ENCODE measurements around the gene ASIP. TPM values are rescaled to one million over a fixed set of nuclear protein-coding genes. Genes with fewer than 3 reads are reported as not detected.
A peak's percentile ranks its signal among the peaks of the same experiment; 100 is the strongest.

ASIP gene
- total RNA-seq, 1 donor from 2014 or later = not detected

GRCh38 chr20:34242879-34243278, 1.7 kb downstream of the ASIP start:
- H2AFZ ChIP-seq (ENCODE audit: low read depth, low read length) = no peak overlapping the region
- no peak for TF ChIP-seq EZH2 (IDR thresholded peaks at IDR 0.05; ENCODE audit: insufficient read depth, low read length)
- TF ChIP-seq, protein P1, sequence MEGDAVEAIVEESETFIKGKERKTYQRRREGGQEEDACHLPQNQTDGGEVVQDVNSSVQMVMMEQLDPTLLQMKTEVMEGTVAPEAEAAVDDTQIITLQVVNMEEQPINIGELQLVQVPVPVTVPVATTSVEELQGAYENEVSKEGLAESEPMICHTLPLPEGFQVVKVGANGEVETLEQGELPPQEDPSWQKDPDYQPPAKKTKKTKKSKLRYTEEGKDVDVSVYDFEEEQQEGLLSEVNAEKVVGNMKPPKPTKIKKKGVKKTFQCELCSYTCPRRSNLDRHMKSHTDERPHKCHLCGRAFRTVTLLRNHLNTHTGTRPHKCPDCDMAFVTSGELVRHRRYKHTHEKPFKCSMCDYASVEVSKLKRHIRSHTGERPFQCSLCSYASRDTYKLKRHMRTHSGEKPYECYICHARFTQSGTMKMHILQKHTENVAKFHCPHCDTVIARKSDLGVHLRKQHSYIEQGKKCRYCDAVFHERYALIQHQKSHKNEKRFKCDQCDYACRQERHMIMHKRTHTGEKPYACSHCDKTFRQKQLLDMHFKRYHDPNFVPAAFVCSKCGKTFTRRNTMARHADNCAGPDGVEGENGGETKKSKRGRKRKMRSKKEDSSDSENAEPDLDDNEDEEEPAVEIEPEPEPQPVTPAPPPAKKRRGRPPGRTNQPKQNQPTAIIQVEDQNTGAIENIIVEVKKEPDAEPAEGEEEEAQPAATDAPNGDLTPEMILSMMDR (IDR thresholded peaks at IDR 0.05; ENCODE audit: insufficient read depth, low read depth, low read length) = no peak
- H3K9me3 ChIP-seq (ENCODE audit: insufficient read depth, low read depth, low read length) = no peaks in the 10 kb centered on the region
- no peaks in the 10 kb centered on the region for H3K4me1 ChIP-seq (ENCODE audit: insufficient read depth, low read length)
- H3K4me2 ChIP-seq (ENCODE audit: low read length) = no peak overlapping the region
- no peak overlapping the region for H3K27ac ChIP-seq (ENCODE audit: low read depth, low read length)
- H3K79me2 ChIP-seq (ENCODE audit: insufficient read depth, low read length) = no peaks in the 10 kb centered on the region
- H3K36me3 ChIP-seq (ENCODE audit: insufficient read depth, low read length) = no peaks in the 10 kb centered on the region
- H3K27ac Mint-ChIP-seq (ENCODE audit: unreplicated experiment) = no peak overlapping the region
- H3K9ac ChIP-seq (ENCODE audit: low read length) = no peak overlapping the region
- H3K4me3 Mint-ChIP-seq (ENCODE audit: unreplicated experiment) = no peak overlapping the region
- FAIRE-seq (no peak), DNase-seq (ENCODE audit: low read depth) (no peak)
- peaks cover 3% of the 10 kb centered on the region for H3K4me1 Mint-ChIP-seq (ENCODE audit: low read depth, unreplicated experiment)
- peaks cover 2% of the 10 kb centered on the region for H3K36me3 Mint-ChIP-seq (ENCODE audit: low read depth, unreplicated experiment)
- H3K9me3 Mint-ChIP-seq (ENCODE audit: unreplicated experiment) = peaks cover 4% of the 10 kb centered on the region
- H3K27me3 ChIP-seq (ENCODE audit: insufficient read depth, low read length) = peaks cover 15% of the 10 kb centered on the region
- H3K27me3 Mint-ChIP-seq (ENCODE audit: low read depth, unreplicated experiment) = peaks cover 10% of the 10 kb centered on the region
- no peaks in the 10 kb centered on the region for H4K20me1 ChIP-seq (ENCODE audit: insufficient read depth, low read length)
- H3K4me3 ChIP-seq (ENCODE audit: insufficient read depth, low read depth, low read length) = no peak overlapping the region

DNA sequence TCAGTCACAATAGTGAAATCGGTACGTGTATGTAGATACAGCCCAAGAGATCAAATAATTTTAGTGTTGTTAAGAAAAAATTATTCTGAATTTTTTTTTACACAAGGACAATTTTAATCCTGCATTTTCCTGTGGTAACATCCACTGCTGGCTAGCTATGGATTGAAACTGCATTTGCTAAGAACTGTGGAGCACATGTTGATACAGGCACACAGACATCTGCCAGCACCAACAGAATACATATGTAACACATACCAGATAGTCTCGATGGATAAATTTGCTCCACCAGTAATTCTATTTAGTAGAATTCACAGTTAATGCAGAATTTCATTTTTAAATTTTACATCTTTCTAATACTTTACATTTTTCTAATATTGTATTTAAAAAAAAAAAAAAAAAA, 2.2 kb downstream of the ASIP start:
- no peak overlapping the region for H3K4me3 ChIP-seq (ENCODE audit: insufficient read depth, low read depth, low read length)
- no peak overlapping the region for H3K9ac ChIP-seq (ENCODE audit: low read length)
- H3K4me1 Mint-ChIP-seq (ENCODE audit: low read depth, unreplicated experiment) = peaks cover 4% of the 10 kb centered on the region
- H3K4me3 Mint-ChIP-seq (ENCODE audit: unreplicated experiment) = no peak overlapping the region
- H4K20me1 ChIP-seq (ENCODE audit: insufficient read depth, low read length) = no peaks in the 10 kb centered on the region
- no peak overlapping the region for H3K27ac ChIP-seq (ENCODE audit: low read depth, low read length)
- DNase-seq (ENCODE audit: low read depth) (no peak), FAIRE-seq (no peak)
- no peak overlapping the region for H3K4me2 ChIP-seq (ENCODE audit: low read length)
- H3K4me1 ChIP-seq (ENCODE audit: insufficient read depth, low read length) = no peaks in the 10 kb centered on the region
- peaks cover 10% of the 10 kb centered on the region for H3K27me3 Mint-ChIP-seq (ENCODE audit: low read depth, unreplicated experiment)
- H3K79me2 ChIP-seq (ENCODE audit: insufficient read depth, low read length) = no peaks in the 10 kb centered on the region
- H2AFZ ChIP-seq (ENCODE audit: low read depth, low read length) = no peak overlapping the region
- H3K27ac Mint-ChIP-seq (ENCODE audit: unreplicated experiment) = no peak overlapping the region
- H3K27me3 ChIP-seq (ENCODE audit: insufficient read depth, low read length) = peaks cover 15% of the 10 kb centered on the region
- no peaks in the 10 kb centered on the region for H3K36me3 ChIP-seq (ENCODE audit: insufficient read depth, low read length)
- TF ChIP-seq, protein P1 (IDR thresholded peaks at IDR 0.05; ENCODE audit: insufficient read depth, low read depth, low read length) = no peak
- peaks cover 4% of the 10 kb centered on the region for H3K9me3 Mint-ChIP-seq (ENCODE audit: unreplicated experiment)
- H3K9me3 ChIP-seq (ENCODE audit: insufficient read depth, low read depth, low read length) = no peaks in the 10 kb centered on the region
- peaks cover 2% of the 10 kb centered on the region for H3K36me3 Mint-ChIP-seq (ENCODE audit: low read depth, unreplicated experiment)

GRCh38 chr20:34246126-34246626, 5.0 kb downstream of the ASIP start:
- H3K27me3 ChIP-seq (ENCODE audit: insufficient read depth, low read length) = peaks cover 7% of the 10 kb centered on the region
- FAIRE-seq (no peak), DNase-seq (ENCODE audit: low read depth) (no peak)
- H4K20me1 ChIP-seq (ENCODE audit: insufficient read depth, low read length) = no peaks in the 10 kb centered on the region
- H3K4me1 ChIP-seq (ENCODE audit: insufficient read depth, low read length) = no peaks in the 10 kb centered on the region
- no peaks in the 10 kb centered on the region for H3K9me3 Mint-ChIP-seq (ENCODE audit: unreplicated experiment)
- peak overlapping the region; percentile 35 for H3K4me3 Mint-ChIP-seq (ENCODE audit: unreplicated experiment)
- H3K36me3 ChIP-seq (ENCODE audit: insufficient read depth, low read length) = no peaks in the 10 kb centered on the region
- no peaks in the 10 kb centered on the region for H3K36me3 Mint-ChIP-seq (ENCODE audit: low read depth, unreplicated experiment)
- H3K9me3 ChIP-seq (ENCODE audit: insufficient read depth, low read depth, low read length) = no peaks in the 10 kb centered on the region
- H3K27ac ChIP-seq (ENCODE audit: low read depth, low read length) = no peak overlapping the region
- H3K4me3 ChIP-seq (ENCODE audit: insufficient read depth, low read depth, low read length) = no peak overlapping the region
- no peak overlapping the region for H3K4me2 ChIP-seq (ENCODE audit: low read length)
- H3K27ac Mint-ChIP-seq (ENCODE audit: unreplicated experiment) = no peak overlapping the region
- H2AFZ ChIP-seq (ENCODE audit: low read depth, low read length) = no peak overlapping the region
- H3K9ac ChIP-seq (ENCODE audit: low read length) = no peak overlapping the region
- H3K4me1 Mint-ChIP-seq (ENCODE audit: low read depth, unreplicated experiment) = peaks cover 5% of the 10 kb centered on the region
- H3K79me2 ChIP-seq (ENCODE audit: insufficient read depth, low read length) = no peaks in the 10 kb centered on the region
- peaks cover 8% of the 10 kb centered on the region for H3K27me3 Mint-ChIP-seq (ENCODE audit: low read depth, unreplicated experiment)
- TF ChIP-seq EZH2 (IDR thresholded peaks at IDR 0.05; ENCODE audit: insufficient read depth, low read length) = no peak
- TF ChIP-seq, protein P1 (IDR thresholded peaks at IDR 0.05; ENCODE audit: insufficient read depth, low read depth, low read length) = no peak
